Right cardiac atrium (tissue), 5 donors: ENCODE data around the gene C1orf159. TPM values are rescaled to one million over a fixed set of nuclear protein-coding genes. Genes with fewer than 3 reads are reported as not detected.
"Not testable (repeated sequence)": the region's sequence is repeated elsewhere in the genome, so short reads cannot be mapped to it uniquely, and the experiment has no call there.

Source experiments
- ATAC-seq, 2 donors: fragments of 200-7000 bp; cut with Tn5 transposase; one replicate each; pipeline versions ENCODE4 v1.8.0 to v1.9.1; 2020; ENCODE audit warnings: moderate library complexity in 2 of 2, mild to moderate bottlenecking in 1 of 2
- DNase-seq, 3 donors: peaks; one replicate each; pipeline ENCODE4 v3.0.0-alpha.2; 2020
- H3K27ac ChIP-seq: one replicate; pipeline ENCODE4 v1.5.1; 2013; ENCODE audit warnings: mild to moderate bottlenecking, low read length, control low read depth, moderate library complexity
- H3K27me3 ChIP-seq: one replicate; pipeline ENCODE4 v1.6.1; 2013; ENCODE audit not compliant: control insufficient read depth, insufficient read depth
- H3K4me1 ChIP-seq: one replicate; pipeline ENCODE4 v1.6.1; 2013; ENCODE audit warnings: low read length; ENCODE audit not compliant: control insufficient read depth, insufficient read depth
- H3K4me3 ChIP-seq: one replicate; pipeline ENCODE4 v1.5.1; 2013; ENCODE audit warnings: low read length, control low read depth
- H3K9me3 ChIP-seq: one replicate; pipeline ENCODE4 v1.6.1; 2013; ENCODE audit warnings: low read length; ENCODE audit not compliant: control insufficient read depth
- WGBS: extraction: QIAGEN DNeasy Blood & Tissue Kit; methylation state at CpG from one replicate; pipeline ENCODE4 v1.1.7; 2013; 5-methylcytosine and 5-hydroxymethylcytosine counted together
- intact Hi-C, 4 donors: fragments of 100-400 bp; cut with DNase I; formaldehyde crosslinking; loops; one replicate each; pipeline versions ENCODE4 v1.11.0 to v1.14.0; 2022 to 2023
- polyA plus RNA-seq: library from polyadenylated mRNA; stranded (reverse); fragments of 200-250 nt; gene quantifications from one replicate; pipeline ENCODE4 v1.2.3, GENCODE V29; 2013
- total RNA-seq, 4 donors: library from RNA; stranded (reverse); fragmentation: NEBNext Ultra II Directional; extraction: Animal tissue kit (Norgen Biotek cat#: 25700); gene quantifications; one replicate each; pipeline ENCODE4 v1.2.1, GENCODE V29; 2021
- donor health status: healthy with polysubstance abuse.
- donor health status: DM: no; HTN: yes; CAD: no.
- donor health status: DM: no; HTN: no; CAD: no.
- donor health status: DM: no; HTN: yes; CAD: no; lungs with severe emphysema.
- donor health status: DM: yes; HTN: yes; CAD: no.

C1orf159 gene
- total and polyA plus RNA-seq, 5 donors: 4.9 to 6.8 (median 5.5) TPM

- no peaks in the 10 kb centered on the region for H3K9me3 ChIP-seq
- peak in 1 of 2 donors; percentile 14 for ATAC-seq
- no peak for DNase-seq
- WGBS: 2% methylated on average over 55 of the region's 55 CpGs
- H3K27ac ChIP-seq: no peak overlapping the region
- no peaks in the 10 kb centered on the region for H3K4me1 ChIP-seq
- intact Hi-C loops: no loop called here
- no peaks in the 10 kb centered on the region for H3K27me3 ChIP-seq
- H3K4me3 ChIP-seq: peak overlapping the region; percentile 32
Measured at GRCh38 chr1:1068517-1069055, 47.3 kb downstream of the C1orf159 start.

- WGBS: 47% methylated on average over 32 of the region's 32 CpGs
- intact Hi-C loops: no loop called here
- H3K27me3 ChIP-seq: no peaks in the 10 kb centered on the region
Measured at GRCh38 chr1:1067860-1068516, 47.9 kb downstream of the C1orf159 start.

GRCh38 chr1:1067284-1067859, 48.5 kb downstream of the C1orf159 start:
- no peak overlapping the region for H3K27ac ChIP-seq
- no peak overlapping the region for H3K4me3 ChIP-seq
- WGBS: 86% methylated on average over 54 of the region's 54 CpGs
- H3K9me3 ChIP-seq: no peaks in the 10 kb centered on the region
- DNase-seq (no peak), ATAC-seq (no peak)
- intact Hi-C loops: no loop called here
- no peaks in the 10 kb centered on the region for H3K4me1 ChIP-seq
- H3K27me3 ChIP-seq: no peaks in the 10 kb centered on the region

More at GRCh38 chr1:1067860-1068516, 47.9 kb downstream of the C1orf159 start:
- H3K4me1 ChIP-seq: no peaks in the 10 kb centered on the region
- ATAC-seq (no peak), DNase-seq (no peak)
- no peak overlapping the region for H3K4me3 ChIP-seq
- H3K9me3 ChIP-seq: no peaks in the 10 kb centered on the region
- no peak overlapping the region for H3K27ac ChIP-seq

GRCh38 chr1:1066403-1067283, 49.2 kb downstream of the C1orf159 start:
- Histone ChIP-seq H3K4me1 (no peaks in the 10 kb centered on the region), H3K9me3 (no peaks in the 10 kb centered on the region), H3K27ac (no peak overlapping the region), H3K27me3 (no peaks in the 10 kb centered on the region), H3K4me3 (no peak overlapping the region)
- WGBS: 62% methylated on average over 27 of the region's 27 CpGs
- intact Hi-C loops: no loop called here
- ATAC-seq (no peak), DNase-seq (no peak)

GRCh38 chr1:1065940-1066304, 50.0 kb downstream of the C1orf159 start:
- DNase-seq, intact Hi-C loops, H3K27ac ChIP-seq, H3K4me1 ChIP-seq, ATAC-seq, H3K27me3 ChIP-seq, H3K4me3 ChIP-seq, H3K9me3 ChIP-seq: not testable (repeated sequence)
- 59% methylated on average over 11 of the region's 11 CpGs for WGBS

GRCh38 chr1:1065265-1065939, 50.5 kb downstream of the C1orf159 start:
- no peak overlapping the region for H3K4me3 ChIP-seq
- DNase-seq (no peak), ATAC-seq (no peak)
- no peak overlapping the region for H3K27ac ChIP-seq
- H3K9me3 ChIP-seq: no peaks in the 10 kb centered on the region
- 68% methylated on average over 20 of the region's 20 CpGs for WGBS
- no peaks in the 10 kb centered on the region for H3K27me3 ChIP-seq
- H3K4me1 ChIP-seq: no peaks in the 10 kb centered on the region
- intact Hi-C loops: no loop called here

- H3K4me3 ChIP-seq: no peak overlapping the region
Measured at GRCh38 chr1:1063945-1064831, 51.7 kb downstream of the C1orf159 start.

GRCh38 chr1:1063261-1063944, 52.5 kb downstream of the C1orf159 start:
- Histone ChIP-seq H3K9me3 (no peaks in the 10 kb centered on the region), H3K27ac (no peak overlapping the region), H3K4me3 (no peak overlapping the region), H3K27me3 (no peaks in the 10 kb centered on the region), H3K4me1 (no peaks in the 10 kb centered on the region)
- no peak for ATAC-seq
- WGBS: 65% methylated on average over 24 of the region's 24 CpGs
- DNase-seq: no peak
- intact Hi-C loops: loop anchor here (5.0 kb wide), 2 partner anchors 76 to 81 kb away; partner anchors contain the start of gene PERM1 (in 1 of the 4)

More at GRCh38 chr1:1063945-1064831, 51.7 kb downstream of the C1orf159 start:
- DNase-seq: peak; percentile 55 to 86 (median 86)
- ATAC-seq: peak; percentile 63 to 67
- no peak overlapping the region for H3K27ac ChIP-seq
- intact Hi-C loops: loop anchor here (5.0 kb wide), 2 partner anchors 77 to 82 kb away; partner anchors contain the start of gene PERM1 (in 1 of the 4)
- no peaks in the 10 kb centered on the region for H3K4me1 ChIP-seq
- H3K9me3 ChIP-seq: no peaks in the 10 kb centered on the region
- WGBS: 16% methylated on average over 50 of the region's 50 CpGs
- H3K27me3 ChIP-seq: no peaks in the 10 kb centered on the region

- Histone ChIP-seq H3K27ac (no peak overlapping the region), H3K4me3 (no peak overlapping the region), H3K27me3 (no peaks in the 10 kb centered on the region), H3K4me1 (no peaks in the 10 kb centered on the region), H3K9me3 (no peaks in the 10 kb centered on the region)
- ATAC-seq: no peak
- WGBS: 20% methylated on average over 29 of the region's 29 CpGs
- intact Hi-C loops: loop anchor here (5.0 kb wide), 2 partner anchors 75 to 80 kb away; partner anchors contain the start of gene PERM1 (in 1 of the 4)
- no peak for DNase-seq
Measured at GRCh38 chr1:1062348-1063163, 53.3 kb downstream of the C1orf159 start.
